ENCODE data around the gene PDCD2L.
"Not testable (repeated sequence)": the region's sequence is repeated elsewhere in the genome, so short reads cannot be mapped to it uniquely, and the experiment has no call there.

The PDCD2L gene

GRCh38 chr19:34469026-34469425, 64.8 kb downstream of the PDCD2L start:
- DNase-seq (ENCODE audit: low read depth in 3 of 3), result not testable (repeated sequence)

GRCh38 chr19:34471906-34472700, 67.9 kb downstream of the PDCD2L start:
- no peak for DNase-seq (ENCODE audit: low read depth in 3 of 3)

GRCh38 chr19:34474233-34474989, 70.2 kb downstream of the PDCD2L start:
- no peak for DNase-seq (ENCODE audit: low read depth in 3 of 3)

- DNase-seq (ENCODE audit: low read depth in 3 of 3), result no peak
These were observed 71.1 kb downstream of the PDCD2L start for GRCh38 chr19:34475026-34475974.

All from stimulated activated CD4-positive, alpha-beta T cell treated with anti-CD3 and anti-CD28 coated beads, TNF-alpha, amount 100 ng/mL, for 4 hours (primary cell).